Measurements from ENCODE around the gene ZNF615.

- TF ChIP-seq CTCF (IDR thresholded peaks at IDR 0.05) (no peak), POLR2AphosphoS5 (IDR thresholded peaks at IDR 0.05) (no peak), EP300 (IDR thresholded peaks at IDR 0.05) (no peak), POLR2A (IDR thresholded peaks at IDR 0.05) (no peak)
Observed at GRCh38 chr19:51976852-51977251, 31.2 kb downstream of the ZNF615 start.

Measured in gastroesophageal sphincter (tissue), 3 donors.